NCI-H748 treated with DMSO at 0.1 percent for 48 hours (cell line): ENCODE measurements around the gene TMEM37.

Source experiments
- DNase-seq: peaks from one replicate; lab custom pipeline; 2025; lab: John Stamatoyannopoulos, UW

Gene TMEM37

DNA sequence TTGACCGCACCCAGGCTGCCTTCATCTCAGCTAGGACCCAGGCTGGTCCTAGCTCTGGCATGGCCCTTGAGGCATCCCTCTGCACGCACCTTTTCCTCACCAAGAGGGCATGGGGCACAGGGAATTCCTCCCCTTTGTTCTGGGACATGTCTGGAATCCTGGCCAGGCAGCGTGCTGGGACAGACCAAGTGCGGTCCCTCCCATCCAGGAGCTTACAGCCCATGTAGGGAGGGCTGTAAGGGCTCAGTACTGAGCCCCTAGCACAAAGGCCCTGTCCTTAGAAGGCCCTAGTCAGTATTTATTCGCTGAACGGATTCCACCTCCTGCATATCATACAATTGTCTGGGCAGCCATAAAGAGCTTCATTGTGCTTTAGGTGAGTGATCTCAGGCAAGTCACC, 3.0 kb downstream of the TMEM37 start:
- no peak for DNase-seq

DNA sequence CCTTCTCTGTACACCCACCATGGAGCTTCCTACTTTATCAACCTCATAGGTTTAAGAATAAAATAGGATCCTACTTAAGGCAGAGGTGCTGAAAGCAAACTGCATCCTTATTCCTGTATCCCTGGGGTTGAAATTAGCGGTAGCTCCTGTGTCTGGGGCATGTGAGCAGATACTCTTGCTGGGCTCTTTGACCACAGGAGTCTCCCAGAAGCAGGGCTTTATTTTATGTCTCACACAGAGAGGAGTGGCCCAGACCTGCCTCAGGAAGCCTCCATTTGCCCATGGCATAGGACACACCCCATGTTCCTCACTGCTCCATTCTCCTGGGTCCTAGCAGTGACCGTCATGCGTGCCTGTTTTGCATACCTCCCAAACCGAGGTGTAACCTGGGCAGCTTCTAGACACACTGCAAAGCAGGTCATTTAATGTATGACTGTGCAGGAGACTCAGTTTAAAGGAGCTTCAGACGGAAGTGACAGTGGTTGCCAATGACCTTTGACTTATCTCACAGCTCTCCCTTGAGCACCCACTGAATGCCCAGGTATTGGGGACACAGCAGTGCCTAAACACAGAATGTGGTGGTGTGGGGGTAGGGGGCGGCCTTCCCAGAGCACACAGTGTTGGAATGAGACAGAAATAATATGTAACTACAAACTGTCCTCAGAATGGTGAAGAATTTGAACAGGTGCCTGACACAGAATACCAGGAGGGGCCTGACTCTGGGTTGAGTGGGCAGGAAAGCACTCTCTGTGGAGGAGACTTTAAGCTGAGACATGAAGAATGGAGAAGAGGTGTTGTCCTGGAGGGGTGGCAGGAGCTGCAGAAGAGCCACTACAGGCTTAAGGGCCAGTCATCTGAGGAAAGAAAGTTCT, 3.7 kb downstream of the TMEM37 start:
- no peak for DNase-seq

DNA sequence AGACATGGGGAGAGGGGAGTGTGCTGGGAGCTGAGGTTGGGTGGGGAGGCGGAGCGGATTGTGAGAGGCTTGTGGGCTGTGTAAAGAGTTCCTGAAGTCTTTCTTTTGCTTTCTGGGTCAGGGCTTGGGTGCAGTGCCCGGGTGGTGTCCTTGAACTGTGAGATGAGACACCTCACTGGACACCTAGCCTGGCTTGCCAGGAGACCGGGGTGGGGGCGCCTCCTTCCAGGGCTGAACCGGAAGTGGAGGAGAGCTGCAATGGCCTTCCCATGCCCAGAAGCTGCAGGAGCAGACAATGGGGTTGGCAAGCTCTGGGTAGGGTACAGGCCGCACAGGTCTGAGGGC, 4.3 kb downstream of the TMEM37 start:
- no peak for DNase-seq

DNA sequence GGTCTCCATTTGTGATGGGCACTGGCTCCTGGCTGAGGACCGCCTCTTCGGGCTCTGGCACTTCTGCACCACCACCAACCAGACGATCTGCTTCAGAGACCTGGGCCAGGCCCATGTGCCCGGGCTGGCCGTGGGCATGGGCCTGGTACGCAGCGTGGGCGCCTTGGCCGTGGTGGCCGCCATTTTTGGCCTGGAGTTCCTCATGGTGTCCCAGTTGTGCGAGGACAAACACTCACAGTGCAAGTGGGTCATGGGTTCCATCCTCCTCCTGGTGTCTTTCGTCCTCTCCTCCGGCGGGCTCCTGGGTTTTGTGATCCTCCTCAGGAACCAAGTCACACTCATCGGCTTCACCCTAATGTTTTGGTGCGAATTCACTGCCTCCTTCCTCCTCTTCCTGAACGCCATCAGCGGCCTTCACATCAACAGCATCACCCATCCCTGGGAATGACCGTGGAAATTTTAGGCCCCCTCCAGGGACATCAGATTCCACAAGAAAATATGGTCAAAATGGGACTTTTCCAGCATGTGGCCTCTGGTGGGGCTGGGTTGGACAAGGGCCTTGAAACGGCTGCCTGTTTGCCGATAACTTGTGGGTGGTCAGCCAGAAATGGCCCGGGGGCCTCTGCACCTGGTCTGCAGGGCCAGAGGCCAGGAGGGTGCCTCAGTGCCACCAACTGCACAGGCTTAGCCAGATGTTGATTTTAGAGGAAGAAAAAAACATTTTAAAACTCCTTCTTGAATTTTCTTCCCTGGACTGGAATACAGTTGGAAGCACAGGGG, 5.5 kb downstream of the TMEM37 start:
- no peak for DNase-seq

GRCh38 chr2:119438128-119438656, 6.5 kb downstream of the TMEM37 start:
- DNase-seq = no peak

DNA sequence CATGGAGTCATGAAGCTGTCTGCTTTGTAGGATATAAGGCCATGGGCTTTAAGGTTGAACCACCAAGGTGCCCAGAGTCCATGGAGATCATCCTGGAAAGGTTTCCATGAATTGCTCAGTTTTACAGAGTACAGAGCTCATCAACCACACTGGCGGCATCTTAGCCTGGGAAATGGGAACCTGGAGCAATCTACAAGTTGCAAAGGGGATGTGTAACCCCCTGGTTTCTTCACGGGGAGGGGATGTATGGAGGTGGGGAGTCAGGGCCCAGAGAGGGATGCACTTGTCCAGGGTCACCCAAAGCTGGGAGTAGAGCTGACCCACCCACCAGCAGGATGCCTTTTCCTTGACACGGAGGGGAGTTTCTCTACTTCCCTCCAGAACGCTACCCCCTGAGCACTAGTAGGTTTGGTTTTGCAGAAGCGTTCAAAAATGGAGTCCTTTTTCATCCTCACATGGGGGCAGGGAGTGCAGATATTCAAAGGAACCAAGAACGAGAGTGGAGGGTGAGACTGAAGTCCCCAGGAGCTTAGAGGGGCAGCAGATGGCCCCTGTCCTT, 7.2 kb downstream of the TMEM37 start:
- DNase-seq = no peak

- DNase-seq = no peak
Measured at GRCh38 chr2:119439574-119440500, 8.2 kb downstream of the TMEM37 start.

DNA sequence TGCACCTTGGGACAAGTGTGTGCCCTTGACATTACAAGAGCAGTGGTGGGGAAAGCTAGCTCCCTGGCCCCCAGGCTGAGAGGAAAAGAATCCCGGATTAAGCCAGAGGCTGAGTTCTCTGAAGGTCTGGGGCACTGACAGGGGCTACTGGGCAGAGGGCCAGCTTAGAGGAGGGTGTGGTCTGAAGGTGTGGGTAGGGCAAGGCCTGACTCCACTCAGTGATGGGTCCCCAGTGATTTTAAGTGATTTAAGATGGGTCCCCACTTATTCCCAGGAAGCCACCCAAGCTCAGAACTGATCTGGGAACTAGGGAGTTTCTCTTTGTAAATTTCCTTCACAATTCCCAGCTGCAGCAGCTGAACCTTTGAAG, 8.8 kb downstream of the TMEM37 start:
- no peak for DNase-seq

- DNase-seq = no peak
Measured at GRCh38 chr2:119440873-119441272, 9.2 kb downstream of the TMEM37 start.

DNA sequence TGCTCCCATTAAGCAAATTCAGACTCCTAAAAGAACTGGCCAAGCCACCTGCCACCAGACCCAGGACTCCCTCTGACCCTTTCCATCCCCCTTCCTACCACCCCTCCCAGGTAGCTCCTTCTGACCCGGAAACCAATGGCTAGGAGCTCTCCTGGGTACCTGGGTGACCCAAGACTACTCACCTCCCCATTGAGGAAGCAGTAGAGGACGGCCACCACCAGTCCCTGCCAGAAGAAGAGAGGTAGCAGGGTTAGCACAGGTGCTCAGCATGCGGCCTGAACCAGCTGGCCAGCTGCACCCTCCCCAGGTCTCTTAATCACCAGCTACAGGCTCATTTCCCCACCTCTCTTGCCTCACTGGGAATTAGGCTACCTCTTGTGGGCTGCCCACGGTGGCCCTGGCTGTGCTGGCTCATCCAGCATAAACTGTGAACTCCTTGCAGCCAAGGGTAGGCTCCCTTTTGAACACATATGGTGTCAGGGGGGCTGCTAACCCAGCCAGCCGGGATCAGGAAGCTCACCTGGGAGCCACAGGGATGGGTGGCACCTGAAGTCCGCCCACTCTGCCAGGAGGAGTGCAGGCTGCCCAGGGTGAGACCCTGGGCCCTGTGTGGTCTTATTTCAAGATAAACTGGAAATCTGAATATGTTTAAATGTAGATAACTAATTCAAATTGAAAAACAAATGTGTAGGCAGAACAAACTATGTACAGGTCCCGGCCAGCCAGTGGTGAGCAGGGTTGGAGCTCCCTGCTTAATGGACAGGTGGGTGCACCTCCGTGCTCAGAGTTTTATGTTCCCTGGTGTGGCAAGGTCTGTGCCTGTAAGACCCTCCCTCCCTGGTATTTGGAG, 9.9 kb downstream of the TMEM37 start:
- DNase-seq = no peak

DNA sequence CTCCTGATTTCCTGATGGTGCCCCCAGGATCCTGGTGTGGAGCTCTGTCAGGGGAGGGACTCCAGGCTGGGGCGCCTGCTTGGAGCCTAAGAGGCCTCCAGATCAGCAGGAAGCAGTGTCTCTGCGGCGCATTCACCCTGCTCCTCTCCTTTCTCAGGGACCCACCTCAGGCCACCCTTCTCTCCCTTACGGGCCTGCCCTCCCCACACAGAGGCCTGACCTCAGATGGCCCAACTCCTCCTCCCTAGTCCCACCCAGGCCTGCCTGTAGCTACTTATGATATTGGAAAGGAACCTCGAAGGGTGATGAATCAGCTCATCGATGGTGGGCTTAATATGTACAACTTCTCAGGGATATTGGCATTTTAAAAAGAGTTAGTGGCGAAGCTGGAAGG, 10.6 kb downstream of the TMEM37 start:
- no peak for DNase-seq

DNA sequence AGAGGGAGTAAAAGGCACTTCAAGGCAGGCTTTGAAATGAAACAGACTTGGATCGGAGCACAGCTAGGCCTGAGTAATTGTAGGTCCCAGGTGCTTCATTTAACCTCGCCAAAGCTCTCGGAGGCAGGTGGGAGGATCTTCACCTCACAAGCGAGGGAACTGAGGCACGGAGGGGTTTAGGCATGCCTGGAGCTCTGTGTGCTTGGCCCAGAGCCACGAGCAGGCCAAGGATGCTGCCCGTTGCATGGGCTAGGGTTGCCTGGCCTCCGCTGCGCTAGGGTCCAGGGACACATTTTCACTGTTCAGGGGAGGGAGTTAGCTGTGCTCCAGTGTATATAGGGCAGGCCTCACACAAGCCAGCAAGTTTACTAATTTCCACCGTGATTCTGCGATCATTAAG, 11.2 kb downstream of the TMEM37 start:
- DNase-seq = no peak

GRCh38 chr2:119446037-119446436, 14.4 kb downstream of the TMEM37 start:
- DNase-seq = no peak

- no peak for DNase-seq
Measured at GRCh38 chr2:119448427-119449141, 16.9 kb downstream of the TMEM37 start.

GRCh38 chr2:119449521-119449920, 17.9 kb downstream of the TMEM37 start:
- no peak for DNase-seq

DNA sequence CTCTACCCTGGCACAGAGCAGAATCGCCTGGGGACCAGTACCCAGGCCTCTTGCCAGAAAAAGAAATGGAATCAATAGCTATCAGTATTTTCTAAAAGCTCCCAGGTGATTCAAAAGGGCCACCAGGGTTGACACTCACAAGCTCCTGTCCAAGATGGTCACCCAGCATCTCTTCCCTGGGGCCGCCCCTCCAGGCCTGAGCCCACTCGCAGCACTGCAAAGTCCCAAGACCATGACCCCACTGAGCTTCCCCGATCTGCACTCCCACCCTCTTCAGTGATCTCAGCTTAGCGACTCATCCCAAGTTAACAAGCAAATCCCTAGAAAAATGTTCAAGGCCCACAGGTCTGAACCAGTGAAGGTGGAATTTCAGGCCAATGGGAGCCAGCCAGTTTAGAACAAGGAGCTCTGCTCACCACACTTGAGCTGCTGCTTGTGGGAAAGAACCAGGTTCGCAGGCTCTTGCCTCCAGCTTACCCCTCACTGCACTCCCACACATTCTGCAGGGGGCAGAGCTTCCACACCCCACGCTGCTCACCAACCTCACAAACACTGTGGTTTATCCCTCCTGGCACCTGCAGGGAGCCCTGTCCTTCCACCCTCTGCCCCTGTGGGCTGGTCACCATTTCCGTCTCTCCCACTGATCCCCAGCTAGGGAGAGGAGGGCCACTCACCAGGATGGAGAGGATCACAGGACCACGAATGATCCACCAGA, 19.8 kb downstream of the TMEM37 start:
- DNase-seq = no peak

GRCh38 chr2:119453972-119454593, 22.4 kb downstream of the TMEM37 start:
- DNase-seq = no peak

DNA sequence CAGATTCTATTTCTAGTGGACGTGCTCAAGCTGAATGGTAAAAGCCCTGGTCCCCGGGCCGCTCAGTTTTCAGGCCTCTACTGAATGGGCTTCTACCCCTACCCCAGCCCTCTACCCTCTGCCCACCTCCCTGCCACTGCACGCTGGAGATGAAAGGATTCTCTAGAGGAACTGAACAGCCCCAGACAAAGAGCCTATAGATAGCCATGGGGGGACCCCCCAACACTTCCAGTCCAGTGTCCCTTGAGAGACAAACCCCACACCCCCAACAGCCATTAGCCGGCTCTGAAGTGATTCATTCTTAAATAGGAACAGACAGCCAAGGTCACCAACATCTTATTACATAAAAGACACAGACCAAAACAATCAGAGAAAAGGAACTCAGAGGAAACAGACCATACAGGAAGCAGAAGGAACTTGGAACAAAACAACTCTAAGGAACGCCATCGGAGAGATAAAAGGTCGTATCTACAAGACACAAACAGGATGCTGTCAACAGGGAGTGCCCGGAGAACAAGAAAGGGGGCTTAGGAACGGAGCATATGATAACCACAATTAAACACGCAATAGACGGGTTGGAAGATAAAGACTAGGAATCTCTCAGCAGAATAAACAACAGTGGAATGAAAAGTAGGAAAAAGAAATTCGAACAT, 23.5 kb downstream of the TMEM37 start:
- no peak for DNase-seq

DNA sequence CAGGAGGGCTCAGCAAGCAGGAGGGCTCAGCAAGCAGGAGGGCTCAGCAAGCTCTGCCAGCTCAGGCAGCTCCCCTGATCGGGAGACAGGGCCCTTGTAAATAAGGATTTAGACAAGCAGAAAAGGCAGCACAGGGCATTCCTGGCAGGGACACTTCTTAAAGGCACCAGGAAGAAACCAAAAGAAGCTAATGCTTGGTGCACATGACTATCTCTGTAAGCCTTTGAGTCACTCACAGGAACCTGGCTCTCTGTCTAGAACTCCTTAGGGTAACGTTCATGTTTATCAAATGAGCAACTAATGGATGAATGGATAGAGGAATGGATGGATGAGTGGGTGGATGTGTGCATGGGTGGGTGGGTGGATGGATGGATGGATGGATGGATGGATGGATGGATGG, 28.4 kb downstream of the TMEM37 start:
- DNase-seq = no peak
